Central memory CD4-positive, alpha-beta T cell (primary cell): Measurements from ENCODE around the gene ARHGEF2.

ENCODE experiments used
- DNase-seq: peaks from one replicate; pipeline ENCODE4 v3.0.0; 2022

ARHGEF2 gene

DNA sequence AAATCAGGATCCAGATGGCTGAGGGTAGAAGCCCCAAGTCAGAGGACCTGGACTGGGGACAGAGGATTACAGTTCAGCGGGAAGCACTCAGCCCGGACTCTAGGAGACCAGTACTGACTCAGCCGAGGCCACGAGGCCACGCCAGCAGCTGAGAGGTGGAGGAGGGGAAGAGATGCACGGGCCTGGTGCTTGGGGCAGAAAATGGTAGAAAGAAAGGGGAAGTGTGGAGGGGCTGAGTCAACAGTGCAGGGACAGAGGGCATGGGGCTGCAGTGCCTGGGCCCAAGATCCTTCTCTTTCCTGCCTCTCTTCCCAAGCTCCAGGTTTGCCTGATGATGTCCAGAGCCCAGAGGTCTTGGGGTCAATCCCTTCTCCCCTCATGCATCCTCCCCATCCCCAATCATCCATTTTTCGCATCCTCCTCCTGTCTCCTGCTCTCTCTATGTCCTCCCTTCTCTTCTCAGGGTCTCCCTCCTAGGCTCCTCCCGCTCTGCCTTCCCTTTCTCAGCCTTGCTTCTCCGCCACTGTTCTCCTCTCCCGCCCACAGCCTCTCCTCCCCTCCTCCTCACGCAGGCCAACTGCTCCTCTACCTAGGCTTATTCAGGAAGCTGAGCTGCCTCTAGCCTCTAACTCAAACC is 7.7 kb downstream of the ARHGEF2 start:
- no peak for DNase-seq

DNA sequence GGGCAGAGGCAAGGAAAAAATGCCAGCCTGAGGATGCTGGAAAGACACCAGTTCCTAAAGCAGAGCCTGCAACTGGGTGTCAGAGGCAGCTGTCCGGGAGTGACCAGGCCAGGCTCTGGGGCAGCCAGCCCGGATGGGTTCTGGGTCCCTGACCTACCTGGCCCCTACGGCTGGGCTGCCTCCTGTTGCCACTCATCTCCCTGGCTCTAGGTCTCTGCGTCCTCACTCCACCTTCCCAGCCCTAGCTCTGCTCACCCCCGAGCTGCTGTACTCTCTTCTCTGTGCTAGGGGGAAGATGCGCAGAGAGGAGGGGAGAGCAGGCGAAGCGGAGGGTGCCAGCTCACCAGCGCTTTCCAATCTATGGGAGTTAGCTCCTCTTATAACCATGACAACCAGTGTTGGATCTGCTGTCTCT is 9.0 kb downstream of the ARHGEF2 start:
- DNase-seq, result no peak

DNA sequence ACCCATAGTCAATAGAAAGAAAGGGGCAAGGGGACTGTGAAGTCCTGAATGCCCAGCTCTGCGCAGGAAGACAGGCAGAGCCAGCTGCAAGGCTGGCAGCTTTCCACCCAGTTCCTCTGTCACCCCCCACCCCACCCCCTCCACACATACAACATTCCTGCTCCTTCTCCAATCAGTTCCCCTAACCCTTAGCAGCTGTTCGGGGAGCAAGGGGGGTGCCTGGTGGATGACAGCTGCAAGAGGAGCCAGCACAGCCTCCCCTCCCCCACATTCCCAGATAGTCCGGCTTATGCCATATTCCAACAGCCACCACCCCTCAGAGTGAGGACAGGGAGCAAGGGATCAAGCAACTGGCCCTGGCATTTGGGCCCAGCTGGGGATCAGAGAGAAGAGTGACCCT is 9.7 kb downstream of the ARHGEF2 start:
- no peak for DNase-seq

DNA sequence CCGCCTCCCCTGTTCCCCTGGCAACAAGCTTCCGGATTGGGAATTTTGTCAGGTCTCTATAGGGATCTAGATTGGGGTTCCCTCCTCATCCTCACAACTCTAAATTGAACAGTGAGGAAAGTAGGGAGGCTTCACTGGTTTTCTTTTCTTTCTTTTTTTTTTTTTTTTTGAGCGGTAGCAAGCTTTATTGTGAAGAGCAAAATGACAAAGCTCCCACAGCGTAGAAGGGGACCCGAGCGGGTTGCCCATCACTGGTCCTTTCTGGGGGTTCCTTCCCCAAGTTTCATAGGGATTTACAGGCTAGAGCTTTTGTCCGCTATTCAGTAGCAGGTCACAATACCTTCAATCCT is 10.3 kb downstream of the ARHGEF2 start:
- DNase-seq, result no peak

DNA sequence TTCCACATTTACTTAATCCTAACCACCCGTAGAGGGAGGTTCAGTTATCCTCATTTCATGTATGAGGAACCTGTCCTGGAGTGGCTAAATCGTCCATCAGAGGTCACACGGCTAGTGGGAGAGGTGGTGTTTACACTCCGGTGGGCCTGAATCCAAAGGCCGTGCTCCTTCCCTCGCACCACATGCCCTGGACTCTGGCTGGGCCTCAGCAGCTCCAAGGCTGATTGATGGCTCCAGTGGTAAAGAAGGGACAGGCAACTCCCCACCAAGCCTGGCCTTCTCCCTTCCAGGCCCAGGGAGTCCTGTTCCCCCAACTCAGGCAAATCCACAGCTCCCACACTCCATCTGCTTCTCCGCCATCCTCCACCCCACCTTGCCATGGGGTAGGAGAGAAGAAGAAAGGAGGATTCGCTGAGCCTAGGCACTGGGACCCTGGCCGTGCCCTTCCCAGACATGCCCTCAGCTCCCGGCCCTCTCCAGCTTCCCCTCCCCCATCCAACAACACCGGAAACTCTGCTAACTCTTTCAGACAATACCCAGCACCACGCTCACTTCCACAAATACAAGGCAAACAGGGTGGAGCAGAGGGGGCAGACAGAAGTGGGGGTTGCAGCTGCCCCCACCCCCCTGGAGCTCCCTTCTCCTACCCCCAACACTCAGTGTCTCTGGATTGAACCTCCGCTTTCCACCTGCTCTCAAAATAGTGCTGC is 10.9 kb downstream of the ARHGEF2 start:
- peak; percentile 32 for DNase-seq

DNA sequence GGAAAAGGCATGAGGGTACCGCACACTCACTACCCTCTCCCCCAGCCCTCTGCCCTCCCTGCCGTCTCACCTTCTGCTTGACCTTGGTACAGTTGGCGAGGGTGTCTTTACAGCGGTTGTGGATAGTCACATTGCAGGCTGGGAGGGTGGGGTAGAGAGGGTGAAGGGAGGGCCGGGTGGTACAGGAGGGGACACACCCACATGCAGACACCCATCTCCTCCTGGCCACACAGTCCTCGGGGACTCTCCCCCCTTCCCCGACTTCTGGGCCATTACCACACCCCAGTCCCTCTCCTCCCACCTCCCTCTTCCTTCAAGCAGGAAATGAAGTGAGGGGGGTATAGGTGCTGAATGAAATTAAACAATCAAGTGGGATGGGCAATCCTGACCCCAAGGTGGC is 11.6 kb downstream of the ARHGEF2 start:
- no peak for DNase-seq

DNA sequence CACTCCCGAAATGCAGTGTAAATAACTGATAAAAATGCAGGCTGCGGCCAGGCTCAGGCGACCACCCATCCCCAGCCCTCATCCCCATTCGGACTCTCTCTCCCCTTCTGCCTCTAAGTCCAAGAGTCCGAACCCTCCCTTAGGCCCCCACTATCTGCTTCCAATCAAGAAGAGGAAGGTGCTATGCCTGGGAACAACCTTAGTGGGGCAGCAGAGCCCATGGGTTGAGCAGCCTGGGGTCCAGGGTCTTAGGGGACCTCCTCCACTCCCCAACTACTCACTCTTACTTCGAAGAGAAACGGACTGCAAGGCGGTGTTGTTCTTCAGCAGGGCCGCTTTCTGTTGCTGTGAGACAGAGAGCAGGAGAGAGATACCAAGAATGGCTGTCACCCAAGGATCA is 12.2 kb downstream of the ARHGEF2 start:
- no peak for DNase-seq

DNA sequence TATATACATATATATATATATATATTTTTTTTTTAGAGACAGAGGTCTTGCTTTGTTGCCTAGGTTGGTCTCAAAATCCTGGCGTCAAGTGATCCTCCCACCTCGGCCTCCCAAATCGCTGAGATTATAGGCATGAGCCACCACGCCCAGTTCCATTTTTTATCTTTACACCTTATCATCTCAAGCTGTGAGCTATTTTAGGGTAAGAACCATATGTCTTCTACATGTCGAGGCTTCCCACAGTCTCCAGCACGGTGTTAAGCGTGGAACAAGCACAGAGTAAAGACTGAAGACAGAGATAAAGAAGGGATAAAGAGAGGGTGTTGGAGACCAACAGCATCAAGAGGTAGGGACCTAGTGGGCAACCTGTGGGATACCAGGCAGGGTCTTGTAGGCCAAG is 14.2 kb downstream of the ARHGEF2 start:
- no peak for DNase-seq

DNA sequence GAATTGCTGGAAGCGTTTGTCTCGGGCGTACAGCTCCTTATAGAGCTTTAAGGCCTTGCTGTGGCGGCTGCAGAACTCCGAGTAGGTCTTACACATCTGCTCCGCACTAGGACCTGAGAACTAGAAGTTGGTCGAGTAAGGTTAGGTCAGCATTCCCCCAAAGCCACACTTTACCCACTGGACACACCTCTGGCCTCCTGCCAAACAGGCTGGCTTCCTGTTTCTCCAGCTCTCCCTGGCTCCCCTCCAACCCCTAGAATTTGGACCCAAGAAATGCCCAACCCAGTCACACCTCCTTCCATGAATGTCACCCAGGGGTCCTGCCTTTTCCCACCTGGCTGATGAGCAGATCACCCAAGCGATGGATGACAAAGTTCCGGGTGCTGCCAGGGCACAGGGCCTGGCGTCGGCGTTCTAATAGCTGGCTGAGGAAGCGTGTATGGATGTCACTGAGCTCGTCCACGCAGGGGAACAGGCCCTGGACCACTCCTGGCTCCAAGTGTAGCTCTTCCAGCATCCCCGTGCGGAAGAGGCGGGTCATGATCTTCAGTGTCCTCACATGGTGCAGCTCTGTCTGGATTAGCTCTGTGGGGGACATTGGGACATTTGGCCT is 15.6 kb downstream of the ARHGEF2 start:
- no peak for DNase-seq

DNA sequence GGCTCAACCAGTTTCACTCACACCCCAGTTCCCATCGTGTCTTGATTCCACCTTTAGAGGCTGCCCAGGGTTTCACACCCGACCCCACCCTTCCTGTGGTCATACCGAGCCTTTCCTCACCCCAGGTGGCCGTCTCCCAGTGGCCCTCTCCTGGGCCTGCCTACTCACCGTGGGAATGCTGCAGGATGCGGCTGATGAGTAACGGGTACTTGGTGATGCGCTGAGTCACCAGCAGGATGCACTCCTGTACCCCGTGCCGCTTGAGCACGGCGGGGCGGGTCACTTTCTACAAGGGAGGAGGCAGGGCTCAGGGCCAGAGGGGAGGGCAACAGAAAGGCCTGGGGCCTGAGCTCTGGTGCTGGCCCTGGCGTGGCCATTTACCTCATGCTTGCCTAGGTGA is 16.4 kb downstream of the ARHGEF2 start:
- DNase-seq, result no peak

DNA sequence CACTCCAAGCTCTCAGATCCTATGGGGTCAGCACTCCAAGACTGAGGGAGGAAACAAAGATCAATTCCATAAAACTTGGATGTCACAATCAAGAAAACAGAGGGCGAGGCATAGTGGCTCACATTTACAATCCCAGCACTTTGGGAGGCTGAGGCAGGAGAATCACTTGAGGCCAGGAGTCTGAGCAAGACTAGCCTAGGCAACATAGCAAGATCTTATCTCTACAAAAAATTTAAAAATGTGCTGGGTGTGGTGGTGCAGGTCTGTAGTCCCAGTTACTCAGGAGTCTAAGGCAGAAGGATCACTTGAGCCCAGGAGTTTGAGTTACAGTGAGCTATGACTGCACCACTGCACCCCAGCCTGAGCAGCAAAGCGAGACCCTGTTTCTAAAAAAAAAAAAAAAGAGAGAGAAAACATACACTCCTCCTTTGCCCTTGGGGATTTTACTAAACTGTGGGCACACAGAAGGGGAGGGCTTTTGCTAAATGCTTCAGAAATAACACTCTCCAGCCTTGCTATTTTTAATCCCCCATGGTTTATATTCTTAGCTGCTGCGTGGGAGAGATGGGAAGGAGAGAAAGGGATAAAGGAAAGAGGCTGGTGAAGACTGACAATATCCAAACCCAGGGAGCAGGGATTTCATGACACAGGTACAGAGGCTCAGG is 18.1 kb downstream of the ARHGEF2 start:
- no peak for DNase-seq

DNA sequence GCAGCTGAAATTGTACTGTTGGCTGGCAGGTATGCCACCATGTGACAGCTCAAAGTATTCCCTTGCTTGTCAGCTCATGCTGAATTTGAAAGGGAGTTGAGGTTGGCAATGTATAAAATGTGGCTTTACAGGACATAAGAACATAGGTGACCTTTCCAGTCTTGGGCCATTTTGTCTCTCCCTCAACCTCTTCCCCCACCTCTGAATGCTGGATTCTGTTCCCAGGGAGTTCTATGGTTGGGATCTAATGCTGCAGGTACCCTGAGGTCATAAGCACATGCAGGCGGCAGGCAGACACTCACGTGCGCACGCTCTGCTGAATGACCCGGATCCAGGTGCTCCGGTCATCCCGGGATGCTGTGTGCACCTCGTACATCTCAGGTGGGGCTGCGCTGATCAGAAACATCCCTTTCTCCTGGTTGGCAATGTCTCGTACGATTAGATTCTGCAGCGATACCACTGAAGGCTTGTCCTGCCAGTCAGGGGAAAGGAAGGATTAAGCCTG is 20.9 kb downstream of the ARHGEF2 start:
- no peak for DNase-seq

DNA sequence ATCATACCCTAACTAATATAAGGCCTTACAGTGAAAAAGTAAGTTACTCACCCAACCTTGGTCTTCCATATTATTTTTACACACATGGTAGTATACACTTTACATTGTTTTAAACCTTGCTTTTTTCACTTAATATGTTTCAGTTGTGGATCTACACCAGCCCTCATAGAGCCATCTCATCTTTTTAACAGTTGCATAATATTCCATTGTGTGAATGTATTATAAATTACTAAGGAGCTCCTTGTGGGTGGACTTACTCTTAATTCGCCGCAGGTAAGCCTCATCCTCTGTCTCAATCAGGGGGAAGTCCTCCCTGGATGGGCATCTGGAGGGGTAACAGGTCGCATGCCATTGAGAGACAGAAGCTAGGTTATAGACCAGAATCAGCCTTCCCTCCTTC is 23.7 kb downstream of the ARHGEF2 start:
- DNase-seq, result no peak

DNA sequence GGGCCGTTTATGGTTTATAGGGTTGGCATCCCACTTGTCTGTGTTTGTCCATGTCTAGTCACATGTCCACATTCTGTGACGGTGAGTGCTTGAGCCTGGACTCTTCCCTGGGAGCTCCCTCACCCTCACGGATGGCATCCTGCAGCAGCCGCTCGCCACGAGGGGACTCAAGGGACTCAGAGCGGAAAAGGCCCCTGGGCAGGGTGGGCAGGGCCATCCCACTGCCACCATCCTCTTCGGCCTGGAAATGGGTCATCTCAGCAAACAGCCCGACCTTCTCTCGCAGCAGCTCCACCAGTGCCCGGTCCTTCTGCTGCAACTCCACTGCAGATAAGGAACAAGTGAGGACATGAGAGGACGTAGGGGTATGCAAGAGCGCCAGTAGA is 25.8 kb downstream of the ARHGEF2 start:
- DNase-seq, result no peak

DNA sequence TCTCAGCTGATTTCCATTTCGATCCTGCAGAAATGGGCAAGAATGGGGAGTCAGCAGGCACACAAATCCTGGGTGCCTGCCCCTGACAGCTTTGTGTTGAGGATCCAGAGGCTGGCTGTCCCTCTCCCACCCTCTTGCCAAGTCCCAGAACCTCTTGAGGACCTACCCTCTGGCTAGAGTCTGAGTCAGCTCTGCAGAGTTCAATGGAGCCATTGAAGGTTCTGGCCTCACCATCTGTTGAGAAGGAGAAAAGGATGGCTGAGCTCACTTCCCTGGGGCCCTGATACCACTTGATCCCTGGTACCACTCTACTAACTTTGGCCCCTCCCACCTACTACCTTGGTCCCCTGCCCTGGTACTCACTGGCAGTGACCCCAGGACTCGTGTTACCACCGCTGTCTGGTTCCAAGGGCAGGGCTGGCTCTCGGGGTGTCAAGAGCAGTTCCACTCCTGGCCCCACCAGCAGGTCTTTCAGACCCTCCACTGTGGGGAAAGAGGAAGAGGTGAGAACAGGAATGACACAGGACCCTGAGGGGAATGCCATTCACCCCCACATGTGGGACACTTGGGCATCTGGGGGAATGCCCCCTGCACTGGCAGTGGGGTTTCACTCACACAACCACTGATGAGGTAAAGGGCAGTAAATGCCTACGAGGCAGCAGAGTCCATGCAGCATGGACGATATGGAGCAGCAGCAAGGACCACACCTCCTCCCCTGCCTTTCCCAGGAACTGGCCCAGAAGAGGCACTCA is 26.4 kb downstream of the ARHGEF2 start:
- DNase-seq, result no peak

DNA sequence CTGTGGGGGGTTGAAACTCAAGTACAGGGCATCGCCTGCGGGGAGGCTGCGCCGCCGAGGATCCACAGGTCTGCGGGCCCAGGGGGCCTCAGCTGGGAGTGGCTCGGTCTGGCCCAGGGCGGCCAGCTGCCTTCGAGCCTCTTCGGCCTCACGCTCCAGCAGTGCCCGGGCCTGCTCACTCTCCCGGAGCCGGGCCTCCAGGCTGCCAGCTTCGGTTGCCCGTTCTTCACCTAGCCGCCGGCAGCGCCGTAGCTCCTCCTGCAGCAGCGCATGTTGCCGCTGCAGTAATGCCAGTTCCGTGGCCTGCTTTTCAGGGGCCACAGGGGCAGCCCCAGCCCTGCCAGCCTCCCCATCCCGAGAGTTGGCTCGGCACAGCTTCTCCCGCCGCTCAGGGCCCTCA is 27.5 kb downstream of the ARHGEF2 start:
- DNase-seq, result no peak

DNA sequence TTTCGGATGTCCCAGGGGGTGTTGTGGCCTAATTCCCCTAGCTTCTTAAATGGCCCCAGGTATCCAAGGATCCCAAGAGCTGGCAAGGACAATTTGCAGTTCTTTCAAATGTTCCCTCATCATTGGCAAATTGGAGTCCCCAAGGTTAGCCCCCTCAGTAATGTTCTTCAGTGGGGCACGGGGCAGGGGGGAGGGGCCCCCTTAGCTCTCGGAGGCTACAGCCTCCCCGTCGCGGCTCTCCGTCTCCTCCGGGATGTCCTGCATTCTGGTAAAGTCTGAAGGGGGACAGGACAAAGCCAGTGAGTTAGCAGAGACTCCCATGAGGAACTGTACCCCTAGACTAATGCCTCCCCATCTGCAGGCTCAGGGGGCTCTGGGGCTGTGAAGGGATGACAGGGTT is 30.6 kb downstream of the ARHGEF2 start:
- no peak for DNase-seq

DNA sequence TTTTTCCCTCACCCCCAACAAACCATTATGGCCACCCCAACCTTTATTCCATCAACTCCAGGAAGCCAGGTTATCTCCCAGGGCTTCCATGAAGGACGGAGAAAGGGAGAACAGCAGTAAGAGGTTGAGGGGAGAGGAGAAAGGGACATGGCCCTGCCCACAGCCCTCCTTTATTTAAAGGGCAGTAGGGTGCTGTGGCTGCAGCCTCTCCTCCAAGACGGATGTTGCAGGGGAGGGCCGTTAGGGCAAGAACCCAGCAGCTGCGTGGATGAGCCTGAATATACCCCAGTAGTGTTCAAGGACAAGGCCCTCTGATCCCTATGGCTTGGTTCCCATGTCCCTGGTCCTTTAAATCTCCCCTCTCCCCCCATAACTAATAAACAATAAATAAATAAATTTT is 31.1 kb downstream of the ARHGEF2 start:
- DNase-seq, result no peak

DNA sequence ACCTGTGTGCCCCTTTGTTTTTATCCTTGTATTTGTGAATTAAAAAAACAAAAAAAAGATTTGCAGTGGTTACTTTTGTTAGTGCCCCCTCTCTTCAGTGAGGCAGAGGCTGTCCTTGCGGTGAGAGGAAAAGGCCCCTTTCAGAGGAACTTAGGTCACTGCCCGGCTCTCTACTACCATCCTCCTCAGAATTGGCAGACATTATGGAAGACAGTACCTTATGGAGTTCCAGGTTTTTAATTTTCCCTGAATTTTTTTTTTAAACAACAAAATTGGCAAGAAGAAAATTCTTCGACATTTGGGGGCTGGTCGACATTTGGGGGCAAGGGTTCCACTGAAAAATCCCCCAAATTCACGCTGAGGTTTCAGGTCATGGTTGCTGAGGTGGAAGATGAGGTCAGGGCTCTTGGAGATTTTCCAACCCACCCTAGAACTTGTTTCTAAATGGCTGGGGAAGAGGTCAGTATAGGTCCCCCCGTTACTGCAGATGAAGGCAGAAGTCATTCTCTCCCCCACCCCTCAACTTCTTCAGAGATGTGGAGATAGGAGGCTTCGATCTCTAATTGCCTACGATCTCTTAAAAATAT is 31.6 kb downstream of the ARHGEF2 start:
- no peak for DNase-seq

DNA sequence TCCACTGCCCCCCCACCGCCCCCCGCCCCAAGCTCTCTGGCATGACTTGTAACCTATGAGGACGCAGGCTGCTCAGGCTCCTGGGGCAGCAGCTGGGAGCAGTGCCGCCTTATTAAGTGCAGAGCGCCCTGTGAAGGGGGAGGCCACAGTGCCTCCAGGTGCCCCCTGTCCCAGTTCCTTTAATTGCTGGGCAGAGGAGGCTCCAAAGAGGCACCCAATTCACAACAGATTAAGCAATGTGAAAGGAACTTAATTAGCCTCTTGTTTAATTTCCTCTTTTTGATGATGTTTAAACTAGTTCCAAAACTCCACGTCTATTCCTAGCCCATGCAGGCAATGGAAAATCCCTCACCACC is 33.9 kb downstream of the ARHGEF2 start:
- no peak for DNase-seq

DNA sequence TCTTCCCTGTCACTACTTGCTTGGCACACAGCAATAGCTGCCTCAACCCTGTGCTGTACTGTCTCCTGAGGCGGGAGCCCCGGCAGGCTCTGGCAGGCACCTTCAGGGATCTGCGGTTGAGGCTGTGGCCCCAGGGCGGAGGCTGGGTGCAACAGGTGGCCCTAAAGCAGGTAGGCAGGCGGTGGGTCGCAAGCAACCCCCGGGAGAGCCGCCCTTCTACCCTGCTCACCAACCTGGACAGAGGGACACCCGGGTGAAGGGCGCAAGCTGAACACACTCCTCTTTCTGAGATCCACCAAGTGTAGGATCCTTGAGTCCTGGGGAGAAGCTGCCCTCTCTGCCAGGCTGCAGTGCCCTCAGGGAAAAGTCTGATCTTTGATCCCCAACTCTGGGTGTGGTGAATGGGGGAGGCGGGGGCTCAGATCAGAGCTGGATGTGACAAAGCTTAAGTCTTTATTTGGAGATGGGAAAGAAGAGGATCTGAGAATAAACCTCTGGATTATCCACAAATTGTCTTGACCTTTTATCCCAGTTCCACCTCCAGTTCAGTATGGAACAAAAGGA is 35.7 kb downstream of the ARHGEF2 start:
- DNase-seq, result no peak

DNA sequence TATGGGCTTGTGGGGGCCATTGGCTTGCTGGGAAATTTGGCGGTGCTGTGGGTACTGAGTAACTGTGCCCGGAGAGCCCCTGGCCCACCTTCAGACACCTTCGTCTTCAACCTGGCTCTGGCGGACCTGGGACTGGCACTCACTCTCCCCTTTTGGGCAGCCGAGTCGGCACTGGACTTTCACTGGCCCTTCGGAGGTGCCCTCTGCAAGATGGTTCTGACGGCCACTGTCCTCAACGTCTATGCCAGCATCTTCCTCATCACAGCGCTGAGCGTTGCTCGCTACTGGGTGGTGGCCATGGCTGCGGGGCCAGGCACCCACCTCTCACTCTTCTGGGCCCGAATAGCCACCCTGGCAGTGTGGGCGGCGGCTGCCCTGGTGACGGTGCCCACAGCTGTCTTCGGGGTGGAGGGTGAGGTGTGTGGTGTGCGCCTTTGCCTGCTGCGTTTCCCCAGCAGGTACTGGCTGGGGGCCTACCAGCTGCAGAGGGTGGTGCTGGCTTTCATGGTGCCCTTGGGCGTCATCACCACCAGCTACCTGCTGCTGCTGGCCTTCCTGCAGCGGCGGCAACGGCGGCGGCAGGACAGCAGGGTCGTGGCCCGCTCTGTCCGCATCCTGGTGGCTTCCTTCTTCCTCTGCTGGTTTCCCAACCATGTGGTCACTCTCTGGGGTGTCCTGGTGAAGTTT is 36.4 kb downstream of the ARHGEF2 start:
- no peak for DNase-seq
